HG03521 (cell line): ENCODE measurements around the gene SLC16A9.
A peak's percentile ranks its signal among the peaks of the same experiment; 100 is the strongest.

Source experiments
- ATAC-seq: cut with Tn5 transposase; IDR thresholded peaks from one replicate; pipeline ENCODE4 v1.9.1; 2021; ENCODE audit warnings: mild to moderate bottlenecking, moderate library complexity; ENCODE audit not compliant: unreplicated experiment

The SLC16A9 gene

DNA sequence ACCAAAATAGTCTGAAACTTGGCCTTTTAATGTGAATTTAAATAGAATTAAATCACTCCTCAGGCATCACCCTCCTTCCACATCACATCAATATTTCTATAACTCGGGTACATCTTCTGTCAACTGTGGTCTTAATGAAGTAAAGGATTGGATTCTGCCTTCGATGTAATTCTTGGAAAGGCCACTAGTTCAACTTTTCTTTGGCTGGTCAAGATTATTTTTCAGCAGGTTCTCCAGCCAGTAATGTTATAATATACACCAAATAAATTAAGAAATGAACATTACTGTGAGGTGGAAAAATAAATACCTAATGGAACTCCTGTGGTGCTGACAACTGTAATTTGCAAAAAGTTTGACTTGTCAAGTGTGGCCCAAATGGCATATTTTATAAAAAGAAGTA lies 9.7 kb upstream of the SLC16A9 start:
- ATAC-seq = no peak

DNA sequence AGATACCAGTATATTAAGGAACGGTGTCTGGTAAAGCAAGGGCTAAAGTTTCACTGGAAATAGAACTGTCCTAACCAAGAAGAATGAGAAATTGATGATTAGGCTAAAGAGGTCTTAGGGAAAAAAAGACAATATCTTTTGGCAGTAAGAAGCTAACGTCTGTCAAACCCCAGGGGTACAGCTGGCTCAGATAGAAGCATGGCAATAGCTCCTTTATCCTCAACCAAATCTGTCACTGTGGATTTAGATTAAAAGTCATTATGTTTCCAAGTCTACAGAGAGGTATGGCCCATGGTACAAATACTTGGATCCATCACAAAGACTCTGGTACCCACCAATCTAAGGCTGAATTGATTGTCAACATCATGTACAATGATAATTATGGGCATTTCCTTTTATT lies 8.6 kb upstream of the SLC16A9 start:
- no peak for ATAC-seq

DNA sequence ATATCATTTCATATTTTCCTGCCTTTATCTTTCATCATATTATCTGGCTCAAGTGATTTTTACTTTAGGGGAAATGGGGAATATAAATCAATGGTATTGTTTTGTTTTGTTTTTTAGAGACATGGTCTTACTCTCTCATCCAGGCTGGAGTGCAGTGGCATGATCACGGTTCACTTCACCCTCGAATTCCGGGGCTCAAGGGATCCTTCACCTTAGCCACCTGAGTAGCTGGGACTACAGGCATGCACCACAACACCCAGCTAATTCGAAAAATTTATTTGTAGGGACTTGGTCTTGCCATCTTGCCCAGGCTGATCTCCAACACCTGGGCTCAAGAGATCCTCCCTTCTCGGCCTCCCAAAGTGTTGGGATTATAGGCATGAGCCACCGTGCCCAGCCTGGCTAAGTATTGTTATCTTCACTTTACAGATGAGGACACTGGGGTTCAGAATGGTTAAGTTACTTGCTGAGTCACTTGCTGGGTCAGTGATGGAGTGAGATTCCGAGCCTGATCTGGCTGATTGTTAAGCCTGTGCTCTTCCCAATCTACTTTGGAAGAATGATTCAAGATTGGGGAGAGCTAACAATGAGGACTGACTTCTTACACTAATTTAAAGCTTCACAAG lies 3.7 kb upstream of the SLC16A9 start:
- ATAC-seq = no peak

DNA sequence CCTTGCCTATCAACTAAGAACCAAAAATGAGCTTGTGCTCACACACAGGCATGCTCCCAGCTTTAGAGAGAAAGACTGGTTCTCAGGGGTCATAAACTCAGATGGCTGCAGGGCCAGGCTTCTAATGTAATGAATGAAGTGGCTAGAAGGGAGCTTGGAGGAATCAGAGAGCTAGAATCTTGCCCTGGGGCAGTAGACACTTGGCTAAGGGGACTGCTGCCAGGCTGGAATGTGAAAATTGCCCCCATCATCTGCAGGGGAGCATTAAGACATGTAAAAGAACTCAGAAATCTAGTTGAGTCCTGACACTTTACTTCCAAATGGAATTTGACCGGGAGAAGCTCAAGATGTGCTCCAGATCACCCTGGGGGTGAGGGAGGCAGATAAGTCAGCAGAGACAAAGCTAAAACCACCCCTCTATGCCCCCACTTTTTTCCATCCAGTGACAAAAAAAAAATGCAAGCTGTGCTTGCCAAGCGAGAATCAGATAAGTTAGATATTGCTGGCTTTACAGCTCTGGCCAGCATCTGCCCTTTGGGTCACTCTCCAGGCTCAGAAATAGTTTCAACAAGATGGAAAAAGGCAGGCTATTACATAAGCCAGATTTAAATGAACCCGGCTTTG lies 2.3 kb upstream of the SLC16A9 start:
- ATAC-seq = no peak

DNA sequence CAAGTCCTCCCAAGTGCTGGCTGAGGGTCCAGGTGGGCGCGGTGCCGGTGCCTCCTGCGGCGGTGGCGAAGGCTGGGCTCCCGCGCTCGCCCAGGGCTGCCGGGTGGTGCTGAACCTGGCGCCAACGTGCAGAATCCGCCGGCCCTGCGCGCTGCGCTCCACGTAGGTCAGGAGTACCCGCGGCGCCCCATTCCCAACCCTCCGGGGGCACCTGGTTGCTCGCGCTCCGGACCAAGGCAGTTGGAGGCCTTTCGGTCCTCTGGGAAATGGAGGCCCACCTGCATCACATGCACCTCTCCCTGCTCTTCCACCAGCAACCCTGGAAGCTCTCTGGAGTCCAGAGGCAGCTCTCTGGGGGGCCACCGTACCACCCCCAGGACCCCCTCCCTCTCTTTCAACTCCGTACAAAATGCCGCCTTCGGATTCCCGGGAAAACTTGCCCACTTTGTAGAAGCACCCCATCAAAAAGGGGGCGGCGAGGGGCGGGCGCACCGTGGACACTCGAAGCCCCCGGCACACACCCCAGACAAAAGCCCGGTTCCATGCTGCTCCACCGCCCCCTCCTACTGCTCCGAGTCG lies 745 bp downstream of the SLC16A9 start:
- ATAC-seq = no peak

DNA sequence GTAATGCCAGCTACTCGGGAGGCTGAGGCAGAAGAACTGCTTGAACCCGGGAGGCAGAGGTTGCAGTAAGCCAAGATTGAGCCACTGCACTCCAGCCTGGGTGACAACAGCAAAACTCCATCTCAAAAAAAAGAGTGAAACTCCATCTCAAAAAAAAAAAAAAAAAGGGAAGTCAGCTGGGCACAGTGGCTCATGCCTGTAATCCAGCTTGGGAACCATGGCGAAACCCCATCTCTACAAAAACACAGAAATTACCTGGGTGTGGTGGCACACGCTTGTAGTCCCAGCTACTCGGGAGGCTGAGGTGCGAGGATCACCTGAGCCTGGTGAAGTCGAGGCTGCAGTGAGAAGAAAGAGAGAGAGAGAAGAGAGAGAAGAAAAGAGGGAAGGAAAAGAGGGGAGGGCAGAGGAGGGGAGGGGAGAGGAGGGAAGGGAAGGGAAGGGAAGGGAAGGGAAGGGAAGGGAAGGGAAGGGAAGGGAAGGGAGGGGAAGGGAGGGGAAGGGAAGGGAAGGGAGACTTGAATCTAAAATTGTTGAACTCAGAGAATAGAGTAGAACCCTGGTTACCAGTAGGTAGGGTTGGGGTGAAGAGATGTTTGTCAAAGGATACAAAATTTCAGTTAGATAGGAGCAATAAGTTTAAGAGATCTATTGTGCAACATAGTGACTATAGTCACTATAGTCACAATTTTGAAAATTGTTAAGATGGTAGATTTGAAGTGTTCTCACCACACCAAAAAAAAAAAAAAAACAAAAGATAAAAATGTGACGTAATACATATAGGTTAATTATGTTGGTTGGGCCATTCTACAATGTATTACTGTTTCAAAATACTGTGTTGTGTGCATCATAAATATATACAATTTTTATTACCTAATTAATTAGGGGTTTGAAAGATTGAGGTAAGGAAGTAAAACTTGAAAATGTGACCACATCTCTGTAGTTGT lies 2.5 kb downstream of the SLC16A9 start:
- no peak for ATAC-seq

DNA sequence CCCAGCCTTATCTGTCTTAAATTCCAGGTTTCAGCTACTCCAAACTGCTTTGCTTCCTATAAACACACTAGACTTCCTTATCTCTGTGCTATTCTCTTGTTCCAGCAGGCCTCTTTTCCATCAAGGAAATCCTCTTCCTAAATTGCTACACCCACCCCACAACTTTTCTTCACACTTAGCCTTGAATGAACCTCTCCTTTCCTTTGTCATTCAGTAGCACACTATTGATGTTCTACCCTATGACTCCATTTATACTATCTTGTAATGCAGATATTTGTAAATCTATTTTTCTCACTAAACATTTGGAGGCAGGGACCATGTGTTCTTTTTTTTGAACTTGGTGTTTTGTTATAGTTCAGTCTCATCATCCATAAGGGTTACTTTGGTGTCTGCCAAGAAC lies 3.7 kb downstream of the SLC16A9 start:
- ATAC-seq = no peak

DNA sequence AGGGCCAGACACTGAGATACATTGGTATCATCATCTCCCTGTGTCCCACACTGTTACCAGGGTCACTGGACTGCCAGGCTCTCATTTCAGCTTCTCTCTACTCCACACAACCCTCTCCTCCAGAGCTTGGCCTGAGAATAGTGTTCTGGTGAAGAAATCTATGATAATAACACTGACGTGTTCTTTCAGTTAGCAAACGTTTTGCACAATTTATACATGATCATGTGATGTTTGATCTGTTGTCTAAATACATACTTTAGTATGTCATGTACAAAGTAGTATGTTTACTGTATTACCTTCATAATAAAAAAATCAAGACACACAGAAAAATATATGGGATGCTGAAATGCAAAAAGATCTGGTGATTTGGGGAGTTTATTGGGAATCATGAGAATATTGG lies 5.0 kb downstream of the SLC16A9 start:
- no peak for ATAC-seq

DNA sequence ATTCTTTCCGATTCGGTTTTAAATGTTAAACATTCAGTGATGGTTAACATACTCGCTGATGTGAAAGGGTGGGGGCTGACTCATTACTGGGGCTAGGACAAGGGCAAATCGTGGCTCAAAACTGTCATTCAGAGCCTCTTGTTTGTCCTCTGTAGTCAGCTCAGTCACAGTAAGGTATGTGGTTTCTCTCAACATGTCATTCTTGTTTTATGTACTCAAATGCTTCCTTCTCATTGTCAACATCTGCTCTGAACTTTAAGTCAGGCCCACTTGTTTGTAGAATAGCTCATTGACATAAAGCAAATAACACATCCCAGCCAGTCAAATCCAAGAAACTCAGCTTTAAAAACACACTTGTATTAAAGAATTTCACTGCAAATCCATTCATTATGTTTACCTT lies 7.3 kb downstream of the SLC16A9 start:
- ATAC-seq = no peak

DNA sequence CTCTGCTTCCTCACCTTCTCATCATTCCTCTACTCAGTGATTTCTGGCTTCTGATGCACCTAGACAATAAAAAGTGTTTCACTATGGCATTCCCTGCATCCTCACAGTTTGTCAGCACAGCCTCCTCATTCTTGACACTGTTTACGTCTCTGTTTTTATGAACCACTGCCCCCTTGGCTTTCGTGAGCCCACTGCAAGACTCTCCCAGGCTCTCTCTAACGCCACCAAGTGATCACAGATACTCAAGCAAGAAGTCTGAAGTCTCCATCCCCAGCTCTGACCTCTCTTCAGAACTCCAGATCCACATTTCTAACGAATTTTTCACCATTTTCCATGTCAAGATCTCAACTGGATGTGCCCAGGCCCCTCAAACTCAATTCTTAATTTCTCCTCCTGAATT lies 8.9 kb downstream of the SLC16A9 start:
- ATAC-seq = no peak

DNA sequence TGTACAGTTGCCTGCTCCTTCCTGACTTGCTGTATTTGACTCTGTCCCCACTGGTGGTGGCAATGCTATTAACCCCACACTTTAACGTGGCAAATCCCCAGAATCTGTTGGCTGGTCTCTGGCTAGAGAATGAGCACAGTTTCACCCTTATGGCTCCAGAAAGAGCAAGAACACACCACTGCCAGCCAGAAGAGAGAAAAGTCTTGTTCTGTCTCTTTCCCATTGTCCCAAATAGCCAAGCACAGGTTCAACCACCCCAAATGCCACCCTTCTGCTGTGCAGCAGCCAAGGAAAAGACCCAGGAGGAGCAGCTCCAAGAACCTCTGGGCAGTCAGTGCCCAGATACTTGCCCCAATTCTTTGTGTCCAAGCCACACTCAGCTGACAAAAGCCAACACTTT lies 11.3 kb downstream of the SLC16A9 start:
- ATAC-seq = no peak

DNA sequence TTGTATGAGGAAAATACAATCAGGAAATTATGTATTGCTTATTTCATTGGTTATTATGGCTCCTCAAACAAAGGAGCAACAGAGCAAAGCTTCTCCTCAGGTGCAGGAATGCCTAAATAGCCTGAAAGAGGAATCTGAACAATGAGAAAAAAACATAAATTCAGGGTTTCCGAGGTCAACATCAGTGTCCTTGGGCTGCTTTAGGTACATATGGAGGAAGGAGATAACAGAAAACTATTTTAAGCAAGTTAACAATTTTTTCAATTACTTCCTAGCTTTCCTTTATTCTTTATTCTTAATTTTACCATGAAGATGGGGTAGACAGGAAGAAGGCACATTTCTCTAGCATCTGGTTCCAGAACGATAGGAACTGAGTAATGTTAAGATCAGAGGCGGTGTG lies 14.0 kb downstream of the SLC16A9 start:
- no peak for ATAC-seq

DNA sequence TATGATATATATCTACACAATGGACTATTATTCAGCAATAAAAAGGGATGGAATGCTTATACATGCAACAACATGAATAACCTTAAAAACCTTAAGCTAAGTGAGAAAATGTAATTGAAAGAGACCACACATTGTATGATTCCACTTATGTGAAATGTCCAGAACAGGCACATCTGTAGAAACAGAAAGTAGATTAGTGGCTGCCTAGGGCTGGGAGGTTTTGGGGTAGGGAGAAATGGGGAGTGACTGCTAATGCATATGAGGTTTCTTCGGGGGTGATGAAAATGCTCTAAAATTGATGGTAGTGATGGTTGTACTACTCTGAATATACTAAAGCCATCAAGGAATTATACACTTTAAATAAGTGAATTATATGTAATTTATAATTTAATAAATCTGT lies 14.7 kb downstream of the SLC16A9 start:
- ATAC-seq = no peak

DNA sequence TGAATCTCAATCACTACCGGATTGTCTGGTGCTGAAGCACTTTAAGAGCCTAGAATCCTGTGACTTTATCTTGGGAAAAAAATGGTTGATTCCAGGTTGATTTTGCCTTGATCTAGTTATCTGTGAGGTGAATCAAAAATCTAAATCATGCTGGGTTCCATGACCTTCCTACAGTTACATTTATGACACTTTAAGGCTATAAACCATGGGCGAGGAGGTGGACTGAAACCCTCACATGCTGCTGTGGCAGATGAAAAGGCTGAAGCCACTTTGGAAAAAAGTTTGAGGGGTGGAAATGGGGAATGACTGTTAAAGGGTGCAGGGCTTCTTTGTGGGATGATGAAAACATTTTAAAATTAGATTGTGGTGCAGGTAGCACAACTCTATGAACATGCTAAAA lies 17.5 kb downstream of the SLC16A9 start:
- ATAC-seq = no peak

DNA sequence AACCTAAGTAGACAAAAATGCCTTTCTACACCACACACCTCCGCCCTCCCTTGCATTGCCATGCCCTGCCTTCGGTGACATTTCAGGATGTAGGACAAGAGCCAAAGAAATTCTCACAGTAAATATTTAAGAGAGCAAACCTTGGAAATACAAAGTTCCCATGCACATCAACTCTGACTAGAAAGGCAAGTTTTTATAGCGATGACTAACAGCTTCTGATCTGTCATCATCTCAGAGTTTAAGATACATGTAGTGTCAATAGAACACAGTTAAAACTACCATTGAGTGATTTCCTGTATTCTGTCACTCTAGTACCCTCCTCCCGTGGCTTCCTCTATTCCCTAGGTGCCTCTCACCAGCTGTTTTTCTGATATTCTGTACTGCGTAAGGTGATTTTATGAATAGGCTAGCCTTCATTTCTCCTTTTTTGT lies 20.7 kb downstream of the SLC16A9 start:
- no peak for ATAC-seq

DNA sequence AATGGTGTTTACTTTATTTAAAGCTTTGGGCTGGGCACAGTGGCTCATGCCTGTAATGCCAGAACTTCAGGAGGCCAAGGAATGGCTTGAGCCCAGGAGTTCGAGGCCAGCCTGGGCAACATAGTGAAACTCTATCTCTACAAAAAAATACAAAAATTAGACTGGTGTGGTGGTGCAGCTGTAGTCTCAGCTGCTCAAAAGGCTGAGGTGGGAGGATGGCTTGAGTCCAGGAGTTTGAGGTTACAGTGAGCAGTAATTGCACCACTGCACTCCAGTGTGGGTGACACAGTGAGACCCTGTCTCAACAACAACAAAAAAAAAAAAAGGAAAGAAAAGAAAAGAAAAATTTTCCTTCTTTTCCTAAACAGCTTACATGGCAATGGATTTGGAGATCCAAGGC lies 22.0 kb downstream of the SLC16A9 start:
- no peak for ATAC-seq

DNA sequence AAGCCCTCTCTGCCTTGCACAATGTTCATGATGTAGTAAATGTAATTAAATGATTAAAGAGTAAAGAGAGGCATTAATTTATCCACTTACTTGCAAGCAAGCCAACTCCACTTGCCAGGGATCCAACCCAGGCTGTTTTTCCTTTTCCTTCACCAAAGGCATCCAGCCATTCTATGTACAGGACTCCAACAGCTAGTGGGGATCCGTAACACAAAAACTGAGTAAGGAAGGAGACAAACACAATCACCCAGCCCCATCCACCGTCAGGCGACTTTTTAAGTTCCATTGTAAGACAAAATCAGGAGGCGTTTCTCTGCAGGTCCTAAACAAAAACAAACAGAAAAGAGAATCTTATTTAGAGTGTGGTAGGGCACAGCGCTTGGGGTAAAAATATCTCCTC lies 25.6 kb downstream of the SLC16A9 start:
- no peak for ATAC-seq

DNA sequence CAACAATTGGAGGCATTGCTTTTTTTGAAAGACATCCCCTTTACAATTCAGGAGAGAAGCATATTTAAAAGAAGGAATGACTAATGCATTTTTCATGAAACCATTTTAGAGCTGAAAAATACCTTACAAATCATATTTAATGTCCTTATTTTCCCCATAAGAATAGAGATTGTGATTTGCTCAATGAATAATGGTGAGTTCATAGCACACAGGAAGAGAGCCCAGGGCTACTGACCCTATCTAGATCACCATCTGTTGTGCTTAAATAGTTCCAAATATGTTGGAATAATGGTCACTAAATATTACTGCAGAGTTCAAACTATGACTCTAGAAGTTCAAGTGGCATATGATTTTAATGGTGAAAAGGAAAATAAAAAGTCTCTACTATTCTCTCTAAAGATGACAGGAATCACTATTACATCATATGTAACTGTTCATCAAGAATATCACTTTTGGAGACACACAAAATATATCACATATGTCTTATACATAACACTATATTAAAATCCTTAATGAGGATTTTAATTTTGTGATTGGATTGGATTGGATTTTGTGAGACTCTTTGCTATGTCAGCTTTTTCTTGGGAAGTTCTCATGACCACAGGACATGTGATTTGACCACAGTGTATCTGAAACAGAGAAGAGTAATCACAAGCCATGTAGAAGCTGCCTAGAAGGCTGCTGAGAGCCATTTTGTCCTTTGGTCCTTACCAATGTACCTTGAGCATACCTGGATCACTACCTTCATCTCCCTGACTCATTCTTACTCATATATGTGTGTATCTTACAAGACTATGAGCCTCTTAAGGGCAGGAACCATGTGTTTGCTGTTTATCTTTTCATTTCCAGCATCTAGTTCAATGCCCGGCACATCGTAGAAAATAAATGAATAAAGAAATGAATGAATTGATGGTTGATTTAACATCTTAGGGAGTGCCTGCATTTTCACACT lies 26.4 kb downstream of the SLC16A9 start:
- ATAC-seq = no peak

DNA sequence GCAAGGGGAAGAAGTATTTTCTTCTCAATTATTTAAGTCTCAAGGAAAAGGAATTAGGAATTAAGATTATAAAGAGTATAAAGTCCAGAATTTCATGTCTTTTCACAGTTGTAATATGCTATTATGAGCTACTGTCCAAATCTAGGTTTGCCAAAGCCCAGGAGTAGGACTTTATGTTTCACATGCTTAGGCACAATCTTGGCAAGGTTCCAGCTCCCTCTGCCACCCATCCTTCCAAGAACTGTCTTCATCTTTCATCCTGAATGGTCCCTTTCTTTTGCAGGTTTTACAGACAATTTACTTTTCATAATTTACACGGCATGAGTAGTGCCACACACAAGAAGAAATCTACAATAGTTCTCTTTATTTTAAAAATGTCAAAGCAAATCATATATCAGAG lies 29.5 kb downstream of the SLC16A9 start:
- ATAC-seq = no peak

DNA sequence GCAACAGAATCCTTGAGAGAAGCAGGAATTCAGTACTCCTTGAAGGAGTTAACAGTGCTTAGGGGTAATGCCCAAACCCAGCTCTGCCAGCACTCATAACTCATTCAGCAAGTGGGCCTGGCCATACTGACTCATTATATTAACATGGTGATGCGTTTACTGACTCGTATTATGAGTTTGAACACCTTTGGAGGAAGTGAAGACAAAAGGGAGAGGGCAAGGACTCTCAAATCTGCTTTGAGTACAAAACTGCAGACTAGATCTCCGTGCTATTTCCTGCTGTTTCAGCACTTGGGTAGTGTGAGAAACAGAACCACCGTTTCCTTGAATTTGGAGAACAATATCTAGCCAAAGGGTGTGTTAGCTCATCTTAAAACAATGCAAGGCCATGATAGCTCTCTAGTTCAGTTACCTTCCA lies 30.8 kb downstream of the SLC16A9 start:
- ATAC-seq = peak; percentile 50
